Hippocampal formation (tissue), 2 donors: ENCODE results near the gene SEMA5A.

Experiments
- DNase-seq, 2 donors: peaks; one replicate each; lab custom pipeline; 2025; lab: John Stamatoyannopoulos, UW

Gene SEMA5A

GRCh38 chr5:9514968-9515367 lies 30.9 kb downstream of the SEMA5A start:
- no peak for DNase-seq

GRCh38 chr5:9513827-9514226 lies 32.0 kb downstream of the SEMA5A start:
- DNase-seq, result no peak

GRCh38 chr5:9512457-9512856 lies 33.4 kb downstream of the SEMA5A start:
- DNase-seq, result no peak

GRCh38 chr5:9507974-9508373 lies 37.9 kb downstream of the SEMA5A start:
- no peak for DNase-seq

- DNase-seq, result no peak
Observed at GRCh38 chr5:9505225-9505624, 40.6 kb downstream of the SEMA5A start.

GRCh38 chr5:9502864-9503263 lies 43.0 kb downstream of the SEMA5A start:
- no peak for DNase-seq

- DNase-seq, result no peak
Observed at GRCh38 chr5:9502050-9502834, 43.6 kb downstream of the SEMA5A start.

GRCh38 chr5:9500625-9501024 lies 45.2 kb downstream of the SEMA5A start:
- no peak for DNase-seq

GRCh38 chr5:9500193-9500592 lies 45.7 kb downstream of the SEMA5A start:
- DNase-seq, result no peak

- DNase-seq, result no peak
Observed at GRCh38 chr5:9499498-9499876, 46.4 kb downstream of the SEMA5A start.

GRCh38 chr5:9498541-9499497 lies 47.1 kb downstream of the SEMA5A start:
- DNase-seq, result no peak

- DNase-seq, result no peak
Observed at GRCh38 chr5:9497347-9497746, 48.5 kb downstream of the SEMA5A start.

- DNase-seq, result no peak
Observed at GRCh38 chr5:9496801-9497200, 49.1 kb downstream of the SEMA5A start.

GRCh38 chr5:9495121-9495520 lies 50.8 kb downstream of the SEMA5A start:
- DNase-seq, result no peak

- DNase-seq, result no peak
Observed at GRCh38 chr5:9494301-9494700, 51.6 kb downstream of the SEMA5A start.

- no peak for DNase-seq
Observed at GRCh38 chr5:9490494-9491097, 55.3 kb downstream of the SEMA5A start.

- no peak for DNase-seq
Observed at GRCh38 chr5:9483779-9484178, 62.1 kb downstream of the SEMA5A start.

- no peak for DNase-seq
Observed at GRCh38 chr5:9483243-9483642, 62.6 kb downstream of the SEMA5A start.

- DNase-seq, result no peak
Observed at GRCh38 chr5:9482381-9482780, 63.5 kb downstream of the SEMA5A start.

- DNase-seq, result no peak
Observed at GRCh38 chr5:9480499-9480898, 65.4 kb downstream of the SEMA5A start.

GRCh38 chr5:9479990-9480389 lies 65.9 kb downstream of the SEMA5A start:
- no peak for DNase-seq

GRCh38 chr5:9479361-9479760 lies 66.5 kb downstream of the SEMA5A start:
- DNase-seq, result no peak

GRCh38 chr5:9477537-9477936 lies 68.3 kb downstream of the SEMA5A start:
- DNase-seq, result no peak
